T-cell (primary cell): Measurements from ENCODE around the gene NPB. TPM values are rescaled to one million over a fixed set of nuclear protein-coding genes. Genes with fewer than 3 reads are reported as not detected.

Experiments
- ATAC-seq, 4 experiments: fragments of 200-7000 bp in 3 of 4; fragments of 150-1000 bp in 1 of 4; cut with Tn5 transposase; replicated peaks in 1 of 4; 1 replicate in 3 of 4; 2 replicates in 1 of 4; pipeline ENCODE4 v1.10.0; 2021; ENCODE audit warnings: moderate library complexity in 3 of 4, mild to moderate bottlenecking in 2 of 4, moderate number of reproducible peaks in 1 of 4
- CTCF ChIA-PET, 2 donors: fragments of 300-600 bp; sonication (Branson Sonifier 250); formaldehyde crosslinking; loops; one replicate each; lab custom pipeline; 2022; ENCODE audit warnings: antibody characterized with exemption in 2 of 2; lab: Charles Lee
- POLR2A ChIA-PET, 2 donors: fragments of 300-600 bp; sonication (Branson Sonifier 250); formaldehyde crosslinking; loops; one replicate each; lab custom pipeline; 2022; ENCODE audit warnings: antibody characterized with exemption in 2 of 2; lab: Charles Lee
- DNase-seq, 35 experiments: peaks; one replicate each; pipeline versions ENCODE4 v3.0.0 to v3.0.0-alpha.2; 2013 to 2023
- H3K27ac ChIP-seq: one replicate; pipeline ENCODE4 v1.5.1; 2013; ENCODE audit warnings: low read length
- H3K27me3 ChIP-seq, 2 experiments: replicated peaks in 1 of 2; 1 replicate in 1 of 2; 2 replicates in 1 of 2; pipeline versions ENCODE4 v1.6.1 to v1.7.0; 2013; ENCODE audit warnings: low read length in 1 of 2, mixed read lengths in 1 of 2; ENCODE audit not compliant: control insufficient read depth in 2 of 2, insufficient read depth in 2 of 2; ENCODE audit errors: extremely low read depth in 1 of 2
- H3K36me3 ChIP-seq, 2 donors: 1 replicate in 1 of 2; 2 replicates in 1 of 2; pipeline versions ENCODE4 v1.6.1 to v1.7.0; 2013; ENCODE audit warnings: low read length in 1 of 2; ENCODE audit not compliant: control insufficient read depth in 2 of 2, insufficient read depth in 1 of 2; ENCODE audit errors: extremely low read depth in 1 of 2
- H3K4me1 ChIP-seq, 2 experiments: 1 replicate in 1 of 2; 2 replicates in 1 of 2; pipeline versions ENCODE4 v1.6.1 to v1.7.0; 2013; ENCODE audit warnings: low read length in 2 of 2, mixed read lengths in 1 of 2; ENCODE audit not compliant: insufficient read depth in 2 of 2, control insufficient read depth in 1 of 2; ENCODE audit errors: extremely low read depth in 1 of 2
- H3K4me3 ChIP-seq, 2 donors: 1 replicate in 1 of 2; 2 replicates in 1 of 2; pipeline versions ENCODE4 v1.5.1 to v1.7.0; 2013; ENCODE audit warnings: mild to moderate bottlenecking in 2 of 2, low read length in 1 of 2, moderate library complexity in 1 of 2; ENCODE audit not compliant: control insufficient read depth in 1 of 2; ENCODE audit errors: extremely low read depth in 1 of 2
- H3K9me3 ChIP-seq: 2 replicates; pipeline ENCODE4 v1.7.0; 2013
- H3K27ac Mint-ChIP-seq, 2 donors: one replicate each; pipeline ENCODE4 v1.8.0; 2020 to 2021; ENCODE audit warnings: mild to moderate bottlenecking in 2 of 2, mixed read lengths in 2 of 2
- H3K27me3 Mint-ChIP-seq, 2 donors: one replicate each; pipeline ENCODE4 v1.8.0; 2021 to 2022; ENCODE audit warnings: mixed read lengths in 2 of 2
- H3K36me3 Mint-ChIP-seq: one replicate; pipeline ENCODE4 v1.8.0; 2021; ENCODE audit warnings: mixed read lengths
- H3K4me1 Mint-ChIP-seq, 3 donors: one replicate each; pipeline ENCODE4 v1.8.0; 2020 to 2022; ENCODE audit warnings: mixed read lengths in 3 of 3, mild to moderate bottlenecking in 1 of 3
- H3K4me3 Mint-ChIP-seq, 3 donors: one replicate each; pipeline ENCODE4 v1.8.0; 2020 to 2022; ENCODE audit warnings: mild to moderate bottlenecking in 3 of 3, mixed read lengths in 3 of 3, moderate library complexity in 3 of 3
- H3K9me3 Mint-ChIP-seq, 3 donors: one replicate each; pipeline ENCODE4 v1.8.0; 2020 to 2022; ENCODE audit warnings: mixed read lengths in 3 of 3
- WGBS: methylation state at CpG from one replicate; pipeline ENCODE4 v1.1.5; 2013; ENCODE audit warnings: missing lambda C conversion rate; ENCODE audit not compliant: insufficient coverage; 5-methylcytosine and 5-hydroxymethylcytosine counted together
- total RNA-seq, 35 experiments: library from RNA in 6 of 35; stranded (reverse) in 6 of 35; fragments of 120-200 nt in 1 of 35; gene quantifications; one replicate each; pipeline versions ENCODE4 v1.2.1 to v1.2.4 and lab custom pipeline; 2013 to 2026

The NPB gene
- total RNA-seq, 5 donors from 2014 or later (not counting 1 experiment from before 2014, with no cell fraction given): 0.16 to 0.51 (median 0.41) TPM

GRCh38 chr17:81924557-81925532 is 22.8 kb downstream of the NPB start:
- Mint-ChIP-seq H3K36me3 (no peaks in the 10 kb centered on the region), H3K4me1 (peaks cover 21 to 37% (median 22%) of the 10 kb centered on the region in 3 donors), H3K9me3 (no peaks in the 10 kb centered on the region), H3K27me3 (peaks cover 0 to 8% of the 10 kb centered on the region in 2 donors), H3K4me3 (peak overlapping the region; percentile 62 to 90 (median 83)), H3K27ac (no peak overlapping the region)
- WGBS: 60% methylated on average over 17 of the region's 21 CpGs
- peak overlapping the region in 1 of 2 donors; percentile 10 for H3K4me3 ChIP-seq
- DNase-seq (peak in 2 of 35 experiments; percentile 15 to 45), ATAC-seq (no peak)
- ChIA-PET CTCF (interaction anchor here in 1 of 2 donors (0.7 kb wide), 1 partner anchor 35 kb away, joined by 4 read pairs; no protein-coding TSS in a partner anchor), POLR2A (interaction anchor here in 1 of 2 donors (0.5 to 0.6 kb wide), 2 partner anchors 28 to 1621 kb away, joined by 3 to 5 read pairs; no protein-coding TSS in a partner anchor)
- peaks cover 23 to 48% of the 10 kb centered on the region in 2 experiments for H3K4me1 ChIP-seq
- H3K36me3 ChIP-seq: peaks cover 2 to 5% of the 10 kb centered on the region in 2 donors
- peaks cover 2 to 19% of the 10 kb centered on the region in 2 experiments for H3K27me3 ChIP-seq
- no peak overlapping the region for H3K27ac ChIP-seq
- no peaks in the 10 kb centered on the region for H3K9me3 ChIP-seq

GRCh38 chr17:81925860-81926450 is 23.9 kb downstream of the NPB start:
- Mint-ChIP-seq H3K27ac (peak overlapping the region; percentile 88 to 89), H3K4me1 (peaks cover 21 to 37% (median 22%) of the 10 kb centered on the region in 3 donors), H3K27me3 (peaks cover 0 to 14% of the 10 kb centered on the region in 2 donors), H3K4me3 (peak overlapping the region; percentile 81 to 90 (median 83)), H3K36me3 (no peaks in the 10 kb centered on the region), H3K9me3 (no peaks in the 10 kb centered on the region)
- ChIA-PET POLR2A (no interaction called here), CTCF (interaction anchor here in 1 of 2 donors (0.7 kb wide), 1 partner anchor 33 kb away, joined by 4 read pairs; no protein-coding TSS in a partner anchor)
- Histone ChIP-seq H3K27ac (peak overlapping the region; percentile 31), H3K4me1 (peaks cover 23 to 48% of the 10 kb centered on the region in 2 experiments), H3K27me3 (peaks cover 2 to 29% of the 10 kb centered on the region in 2 experiments), H3K4me3 (peak overlapping the region; percentile 56 to 58), H3K9me3 (no peaks in the 10 kb centered on the region), H3K36me3 (peaks cover 2 to 5% of the 10 kb centered on the region in 2 donors)
- DNase-seq (peak in 1 of 35 experiments; percentile 35), ATAC-seq (peak in 1 of 4 experiments; percentile 15)
- WGBS: 57% methylated on average over 6 of the region's 10 CpGs

DNA sequence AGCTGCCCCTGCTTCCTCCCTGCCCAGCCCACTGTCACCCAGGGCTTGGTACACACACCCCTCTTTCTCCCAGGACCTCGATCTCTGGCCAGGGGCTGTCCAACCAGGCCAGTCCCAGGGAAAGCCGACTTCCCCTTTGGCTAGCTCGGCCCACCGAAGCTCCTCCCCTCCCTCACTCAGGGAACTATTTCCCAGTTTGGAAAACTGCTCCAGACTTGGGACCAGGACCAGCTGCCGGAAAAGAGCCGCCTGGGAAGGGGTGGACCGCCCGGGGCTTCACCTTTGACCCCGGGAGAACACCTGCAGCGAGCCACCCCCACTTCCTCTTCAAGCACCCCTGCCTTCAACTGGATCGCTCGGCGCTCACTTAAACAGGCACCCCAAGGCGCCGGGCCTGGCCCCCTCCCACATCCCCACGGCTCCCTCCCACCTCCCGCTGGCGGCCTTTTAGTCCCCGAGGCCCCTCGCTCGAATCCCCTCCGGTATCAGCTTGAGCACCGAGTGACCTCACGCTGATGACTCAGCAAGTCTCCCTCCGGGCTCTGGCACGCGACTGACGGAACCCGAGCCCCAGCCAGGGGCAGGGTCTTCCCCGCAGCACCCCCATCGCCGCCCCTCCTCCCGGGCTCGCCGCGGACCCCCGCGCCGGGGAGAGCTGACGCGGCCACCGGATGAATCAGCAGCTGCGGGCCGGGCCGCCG is 24.6 kb downstream of the NPB start:
- Histone ChIP-seq H3K27ac (peak overlapping the region; percentile 31), H3K27me3 (peaks cover 2 to 34% of the 10 kb centered on the region in 2 experiments), H3K9me3 (no peaks in the 10 kb centered on the region), H3K4me3 (peak overlapping the region; percentile 56 to 58), H3K36me3 (peaks cover 2 to 5% of the 10 kb centered on the region in 2 donors), H3K4me1 (peaks cover 23 to 48% of the 10 kb centered on the region in 2 experiments)
- POLR2A ChIA-PET: no interaction called here
- H3K36me3 Mint-ChIP-seq: no peaks in the 10 kb centered on the region
- H3K27me3 Mint-ChIP-seq: peaks cover 0 to 18% of the 10 kb centered on the region in 2 donors
- peak overlapping the region; percentile 88 to 89 for H3K27ac Mint-ChIP-seq
- DNase-seq (peak in 29 of 35 experiments; percentile 16 to 67 (median 39)), ATAC-seq (peak; percentile 25 to 35 (median 28))
- no peaks in the 10 kb centered on the region for H3K9me3 Mint-ChIP-seq
- under 1% methylated on average over 45 of the region's 46 CpGs for WGBS
- CTCF ChIA-PET: no interaction called here
- H3K4me1 Mint-ChIP-seq: peaks cover 21 to 37% (median 22%) of the 10 kb centered on the region in 3 donors
- peak overlapping the region; percentile 81 to 90 (median 83) for H3K4me3 Mint-ChIP-seq

DNA sequence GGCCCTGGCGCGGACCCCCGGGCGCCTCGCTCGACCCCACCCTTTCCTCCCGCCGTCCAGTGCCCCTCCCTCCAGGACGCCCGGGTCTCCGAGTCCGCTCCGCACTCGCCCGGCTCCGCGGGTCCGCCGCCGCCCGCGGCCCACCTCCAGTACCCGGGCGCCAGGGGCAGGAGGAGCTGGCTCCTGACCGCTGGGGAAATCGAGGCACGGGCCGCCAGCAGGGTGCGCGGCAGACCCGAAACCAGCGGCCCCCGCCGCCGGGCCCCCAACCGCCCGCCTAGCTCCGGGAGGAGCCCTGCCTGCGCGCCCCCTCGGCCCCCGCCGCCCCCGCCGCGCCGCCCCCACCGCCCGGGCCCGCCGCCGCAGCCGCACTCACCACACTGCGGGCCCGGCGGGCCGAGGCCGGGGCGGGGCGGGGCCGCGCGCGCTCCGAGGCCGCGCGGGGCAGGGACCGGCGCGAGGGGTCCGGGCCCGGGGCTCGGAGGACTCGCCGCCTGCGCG is 25.2 kb downstream of the NPB start:
- H3K4me3 ChIP-seq: peak overlapping the region; percentile 56 to 58
- DNase-seq (peak in 4 of 35 experiments; percentile 7 to 24 (median 21)), ATAC-seq (peak; percentile 46 to 49 (median 48))
- ChIA-PET POLR2A (no interaction called here), CTCF (interaction anchor here in 1 of 2 donors (0.5 kb wide), 1 partner anchor 17 kb away, joined by 4 read pairs; no protein-coding TSS in a partner anchor)
- no peaks in the 10 kb centered on the region for H3K9me3 ChIP-seq
- peaks cover 2% of the 10 kb centered on the region in 2 donors for H3K36me3 ChIP-seq
- no peaks in the 10 kb centered on the region for H3K9me3 Mint-ChIP-seq
- peaks cover 2 to 39% of the 10 kb centered on the region in 2 experiments for H3K27me3 ChIP-seq
- under 1% methylated on average over 63 of the region's 78 CpGs for WGBS
- no peak overlapping the region for H3K27ac Mint-ChIP-seq
- H3K27ac ChIP-seq: no peak overlapping the region
- peaks cover 0 to 24% of the 10 kb centered on the region in 2 donors for H3K27me3 Mint-ChIP-seq
- H3K4me3 Mint-ChIP-seq: peak overlapping the region in 2 of 3 donors; percentile 70 to 90
- no peaks in the 10 kb centered on the region for H3K36me3 Mint-ChIP-seq
- peaks cover 23 to 48% of the 10 kb centered on the region in 2 experiments for H3K4me1 ChIP-seq
- H3K4me1 Mint-ChIP-seq: peaks cover 21 to 37% (median 22%) of the 10 kb centered on the region in 3 donors

- no peaks in the 10 kb centered on the region for H3K9me3 ChIP-seq
- peak; percentile 68 to 96 (median 82) for DNase-seq
- POLR2A ChIA-PET: interaction anchor here in 1 of 2 donors (0.6 kb wide), 1 partner anchor 28 kb away, joined by 3 read pairs; no protein-coding TSS in a partner anchor
- H3K4me3 Mint-ChIP-seq: peak within 1 kb of the TSS; percentile 81 to 90 (median 83)
- H3K4me1 ChIP-seq: peaks cover 23 to 48% of the 10 kb centered on the region in 2 experiments
- H3K9me3 Mint-ChIP-seq: no peaks in the 10 kb centered on the region
- WGBS: under 1% methylated on average over 93 of the region's 98 CpGs
- peaks cover 2 to 46% of the 10 kb centered on the region in 2 experiments for H3K27me3 ChIP-seq
- peak within 1 kb of the TSS; percentile 88 to 89 for H3K27ac Mint-ChIP-seq
- peak within 1 kb of the TSS; percentile 31 for H3K27ac ChIP-seq
- peaks cover 0 to 24% of the 10 kb centered on the region in 2 donors for H3K27me3 Mint-ChIP-seq
- H3K36me3 ChIP-seq: no peaks in the 10 kb centered on the region
- H3K4me1 Mint-ChIP-seq: peaks cover 21 to 37% (median 22%) of the 10 kb centered on the region in 3 donors
- CTCF ChIA-PET: interaction anchor here in 1 of 2 donors (0.5 to 0.6 kb wide), 2 partner anchors 11 to 17 kb away, joined by 4 to 8 read pairs; no protein-coding TSS in a partner anchor
- peak; percentile 71 to 81 (median 73) for ATAC-seq
- H3K36me3 Mint-ChIP-seq: no peaks in the 10 kb centered on the region
- H3K4me3 ChIP-seq: peak within 1 kb of the TSS; percentile 56 to 58
These were observed 25.9 kb downstream of the NPB start, which contains the start of gene MAFG for GRCh38 chr17:81927653-81928543. MAFG (minus strand) TSS chr17:81927735; CDS start chr17:81923185, 4,550 bp downstream.
